UCSD-AML1 (cell line): ENCODE results near the gene TMEM41A.
"Not testable (repeated sequence)": the region's sequence is repeated elsewhere in the genome, so short reads cannot be mapped to it uniquely, and the experiment has no call there.

Experiments used
- DNase-seq: peaks from one replicate; lab custom pipeline; 2025; ENCODE audit not compliant: unreplicated experiment; lab: John Stamatoyannopoulos, UW

The TMEM41A gene

GRCh38 chr3:185489462-185489861, 9.4 kb downstream of the TMEM41A start:
- no peak for DNase-seq

DNA sequence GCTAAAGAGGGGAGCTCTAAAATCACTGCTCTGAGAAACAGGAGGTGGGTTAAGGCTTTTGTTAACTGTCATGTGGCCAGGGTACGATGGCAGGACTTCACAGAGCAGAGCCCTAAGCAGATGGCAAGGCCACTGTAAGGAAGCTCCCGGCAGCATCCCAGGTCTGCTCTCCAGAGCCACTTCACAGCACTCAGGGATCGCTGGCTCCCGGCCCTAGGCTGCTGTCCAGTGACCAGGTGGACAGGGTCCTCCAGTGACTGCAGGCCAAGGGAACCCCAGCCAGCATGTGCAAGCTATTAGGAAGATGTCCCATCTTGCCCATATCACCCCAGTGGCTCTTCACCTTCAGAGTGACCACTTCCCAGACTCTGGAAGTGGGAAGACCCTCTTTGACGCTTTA, 10.4 kb downstream of the TMEM41A start:
- no peak for DNase-seq

DNA sequence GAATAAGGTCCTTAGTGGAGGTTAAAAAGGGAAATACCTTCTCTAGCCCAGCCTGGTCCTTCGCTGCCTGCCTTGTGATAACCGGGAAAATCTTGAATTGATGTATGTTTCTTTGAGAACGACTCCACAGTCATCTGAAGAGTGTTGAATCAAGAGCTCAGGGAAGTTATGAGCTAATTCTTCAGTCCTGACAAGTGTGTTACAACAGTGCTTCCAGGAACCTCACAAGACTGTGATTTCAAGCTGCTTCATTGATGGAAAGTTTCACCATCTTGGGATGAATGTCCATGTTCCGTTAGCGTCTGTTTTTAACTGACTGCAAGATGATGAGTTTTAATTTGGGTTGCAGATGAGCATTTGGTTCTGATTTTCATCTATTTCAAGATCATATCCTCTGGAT, 12.4 kb downstream of the TMEM41A start:
- DNase-seq = no peak

GRCh38 chr3:185484296-185484695, 14.5 kb downstream of the TMEM41A start:
- no peak for DNase-seq

- DNase-seq = no peak
These were observed 19.4 kb downstream of the TMEM41A start for GRCh38 chr3:185479373-185479945.

- no peak for DNase-seq
These were observed 21.5 kb downstream of the TMEM41A start for GRCh38 chr3:185477316-185477715.

DNA sequence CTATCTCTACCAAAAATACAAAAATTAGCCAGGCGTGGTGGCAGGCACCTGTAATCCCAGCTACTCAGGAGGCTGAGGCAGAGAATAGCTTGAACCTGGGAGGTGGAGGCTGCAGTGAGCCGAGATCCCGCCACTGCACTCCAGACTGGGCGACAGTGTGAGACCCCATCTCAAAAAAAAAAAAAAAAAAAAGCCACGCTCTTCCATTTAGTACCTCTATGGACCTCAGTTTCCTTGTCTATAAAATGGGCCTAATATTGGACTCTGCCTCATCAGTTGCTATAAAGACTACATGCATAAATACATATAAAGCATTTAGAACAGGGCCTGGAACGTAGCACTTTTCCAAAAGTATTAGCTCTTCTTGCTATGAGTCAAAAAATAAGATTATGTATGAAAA, 23.9 kb downstream of the TMEM41A start:
- not testable (repeated sequence) for DNase-seq

DNA sequence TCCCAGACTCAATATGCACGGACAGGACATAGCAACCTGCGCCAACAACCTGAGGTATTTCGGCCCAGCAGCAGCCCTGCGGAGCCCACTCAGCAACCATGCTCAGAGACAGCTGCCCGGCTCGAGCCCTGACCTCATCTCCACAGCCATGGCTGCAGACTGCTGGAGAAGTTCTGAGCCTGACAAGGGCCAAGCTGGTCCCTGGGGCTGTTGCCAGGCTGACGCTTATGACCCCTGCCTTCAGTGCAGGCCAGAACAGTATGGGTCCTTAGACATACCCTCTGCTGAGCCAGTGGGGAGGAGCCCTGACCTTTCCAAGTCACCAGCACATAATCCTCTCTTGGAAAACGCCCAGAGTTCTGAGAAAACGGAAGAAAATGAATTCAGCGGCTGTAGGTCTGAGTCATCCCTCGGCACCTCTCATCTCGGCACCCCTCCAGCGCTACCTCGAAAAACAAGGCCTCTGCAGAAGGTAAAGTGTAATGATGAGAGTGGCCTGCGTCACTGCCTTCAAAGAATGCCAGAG, 25.5 kb downstream of the TMEM41A start:
- DNase-seq = no peak

- no peak for DNase-seq
These were observed 28.5 kb downstream of the TMEM41A start for GRCh38 chr3:185470323-185470722.

DNA sequence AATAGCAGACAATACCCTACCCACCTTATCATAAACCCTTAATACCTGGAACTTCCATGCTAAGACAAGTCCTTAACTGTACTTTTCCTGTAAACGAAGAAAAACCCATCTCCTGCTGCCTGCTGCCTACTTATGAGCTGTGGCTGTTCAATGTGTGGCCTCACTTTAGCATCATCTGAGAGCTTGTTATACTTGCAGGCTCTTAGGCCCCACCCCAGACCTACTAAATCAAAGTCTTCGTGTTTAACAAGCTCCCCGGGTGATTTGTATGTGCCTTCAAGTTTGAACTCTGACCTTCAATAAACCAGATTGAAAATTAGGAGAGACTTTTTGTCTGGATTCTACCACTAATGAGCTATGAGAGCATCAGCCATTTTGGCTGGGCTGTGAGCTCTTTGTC, 29.3 kb downstream of the TMEM41A start:
- DNase-seq = no peak

DNA sequence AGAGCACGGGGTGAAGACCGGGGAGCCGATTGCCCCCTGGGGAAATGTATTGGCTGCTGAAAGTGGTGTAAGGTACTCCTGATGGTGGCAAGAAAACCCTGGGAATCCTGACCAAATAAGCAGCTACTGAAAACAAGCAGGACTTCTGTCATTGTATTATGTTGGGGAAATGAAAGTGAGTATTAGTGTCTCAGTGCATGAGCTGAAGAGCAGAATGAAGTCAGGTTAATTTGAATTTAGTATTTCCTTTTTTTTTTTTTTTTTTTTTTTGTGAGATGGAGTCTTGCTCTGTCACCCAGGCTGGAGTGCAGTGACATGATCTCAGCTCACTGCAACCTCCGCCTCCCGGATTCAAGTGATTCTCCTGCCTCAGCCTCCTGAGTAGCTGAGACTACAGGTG, 32.7 kb downstream of the TMEM41A start:
- not testable (repeated sequence) for DNase-seq

- DNase-seq = no peak
These were observed 33.4 kb downstream of the TMEM41A start for GRCh38 chr3:185465471-185465870.

- no peak for DNase-seq
These were observed 38.0 kb downstream of the TMEM41A start for GRCh38 chr3:185460719-185461350.

DNA sequence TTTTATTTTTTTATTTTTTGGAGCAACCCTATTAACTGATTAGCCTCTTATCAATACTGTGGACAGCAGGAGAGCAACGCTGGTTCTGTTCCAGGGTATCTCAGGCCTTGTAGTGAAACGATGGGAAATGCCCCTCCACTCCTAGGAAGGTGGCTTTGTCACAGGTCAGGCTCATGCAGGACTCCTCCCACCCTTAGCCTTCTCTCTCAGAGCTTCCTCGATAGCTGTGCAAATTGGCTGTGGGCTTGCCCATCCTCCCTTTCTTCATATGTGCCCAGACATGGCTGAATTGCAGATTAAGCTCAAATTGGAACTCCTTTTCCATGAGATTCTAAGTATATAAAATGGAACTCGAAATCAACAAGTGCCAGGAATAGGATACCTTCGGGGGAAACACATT, 38.5 kb downstream of the TMEM41A start:
- DNase-seq = no peak

DNA sequence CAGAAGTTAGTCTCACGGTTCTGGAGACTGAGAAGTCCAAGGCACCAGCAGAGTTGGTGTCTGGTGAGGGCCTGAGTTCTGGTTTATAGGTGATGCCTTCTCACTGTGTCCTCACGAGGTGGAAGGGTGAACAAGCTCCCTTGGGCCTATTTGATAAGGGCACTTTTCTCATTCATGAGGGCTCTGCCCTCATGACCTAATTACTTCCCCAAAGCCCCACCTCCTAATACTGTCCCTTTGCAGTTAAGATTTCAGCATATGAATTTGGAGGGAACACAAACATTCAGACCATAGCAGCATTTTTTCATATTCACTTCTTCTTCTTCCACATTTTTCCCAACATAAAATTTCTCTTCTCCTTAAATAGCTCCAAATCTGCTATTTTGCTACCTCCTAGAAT, 41.5 kb downstream of the TMEM41A start:
- DNase-seq = no peak

- DNase-seq = not testable (repeated sequence)
These were observed 47.4 kb downstream of the TMEM41A start for GRCh38 chr3:185451432-185451831.

GRCh38 chr3:185448107-185448506, 50.7 kb downstream of the TMEM41A start:
- DNase-seq = no peak

GRCh38 chr3:185444329-185444728, 54.5 kb downstream of the TMEM41A start:
- no peak for DNase-seq

DNA sequence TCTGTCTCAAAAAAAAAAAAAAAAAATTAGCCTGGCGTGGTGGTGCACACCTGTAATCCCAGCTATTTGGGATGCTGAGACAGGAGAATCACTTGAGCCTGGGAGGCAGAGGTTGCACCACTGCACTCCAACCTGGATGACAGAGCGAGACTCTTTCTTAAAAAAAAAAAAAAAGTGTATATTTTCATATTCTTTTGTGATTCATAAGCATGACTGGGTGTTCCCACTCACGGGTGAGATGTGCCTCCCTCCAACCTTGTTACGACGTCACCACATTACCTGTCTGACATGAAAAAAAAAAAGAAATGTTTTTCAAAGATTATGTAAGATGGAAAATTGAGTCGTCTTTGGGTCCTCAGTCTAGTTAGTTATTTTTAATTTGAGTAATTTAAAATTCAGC, 56.8 kb downstream of the TMEM41A start:
- no peak for DNase-seq

DNA sequence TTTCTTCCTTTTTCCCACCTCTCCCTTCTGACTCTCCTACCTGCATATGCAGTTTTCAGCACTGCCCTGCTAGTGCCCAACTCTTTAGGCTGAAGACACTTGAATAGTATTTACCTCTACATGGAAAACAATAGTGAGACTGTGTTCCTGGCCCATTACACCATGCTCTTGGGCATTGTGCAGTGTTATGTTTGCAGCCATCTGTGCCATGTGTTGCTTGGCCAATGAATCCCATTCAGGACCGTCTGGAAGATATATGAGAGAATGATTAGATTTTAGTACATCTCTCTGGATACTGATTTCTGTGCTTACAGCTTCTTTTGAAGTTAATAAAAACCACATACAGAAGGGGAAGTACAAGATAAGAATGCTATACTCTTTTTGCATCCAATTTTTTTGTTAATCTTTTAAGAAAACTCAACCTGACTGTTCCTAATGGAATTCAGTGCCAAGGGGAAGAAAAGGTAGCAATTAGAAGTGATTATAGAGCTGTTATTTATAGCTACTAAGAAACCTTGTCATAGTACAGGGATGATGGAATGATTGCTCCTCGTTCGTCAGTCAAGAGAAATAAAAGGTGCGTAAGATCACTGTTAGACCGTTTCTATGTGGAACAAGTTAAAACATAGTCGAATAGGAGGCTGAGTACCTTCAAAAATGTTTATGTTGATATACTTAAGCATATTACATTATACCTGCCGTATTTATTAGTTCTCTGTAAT, 58.9 kb downstream of the TMEM41A start:
- no peak for DNase-seq
